HEK293T (cell line): ENCODE results near the gene DNAH10.
"Not testable (repeated sequence)": the region's sequence is repeated elsewhere in the genome, so short reads cannot be mapped to it uniquely, and the experiment has no call there.

Experiments used
- CTCF ChIA-PET: fragments of 350-600 bp; formaldehyde crosslinking; extraction: SDS; loops from one replicate; lab custom pipeline; 2021; ENCODE audit warnings: antibody characterized with exemption, inconsistent platforms; lab: Yijun Ruan, JAX
- POLR2A ChIA-PET: fragments of 350-600 bp; formaldehyde crosslinking; extraction: SDS; loops from one replicate; lab custom pipeline; 2020; ENCODE audit warnings: antibody characterized with exemption, inconsistent platforms; lab: Yijun Ruan, JAX
- DNase-seq: peaks from one replicate; pipeline ENCODE4 v3.0.0; 2012; ENCODE audit warnings: mixed read lengths; ENCODE audit errors: extremely low spot score
- ARNT ChIP-seq: fragments of 450-650 bp; IDR thresholded peaks from 2 replicates; pipeline ENCODE4 v1.6.1; 2017; ENCODE audit warnings: mild to moderate bottlenecking
- BHLHE40 ChIP-seq: fragments of 450-650 bp; IDR thresholded peaks from 2 replicates; pipeline ENCODE4 v1.6.1; 2016; ENCODE audit warnings: mild to moderate bottlenecking, moderate library complexity, borderline replicate concordance
- CTBP1 ChIP-seq: fragments of 450-650 bp; IDR thresholded peaks from 2 replicates; pipeline ENCODE4 v1.6.1; 2016; ENCODE audit warnings: borderline replicate concordance
- ELF4 ChIP-seq: fragments of 450-650 bp; IDR thresholded peaks from 2 replicates; pipeline ENCODE4 v1.6.1; 2017; ENCODE audit warnings: antibody characterized with exemption
- FOXA1 ChIP-seq: fragments of 450-650 bp; IDR thresholded peaks from 2 replicates; pipeline ENCODE4 v1.6.1; 2016; ENCODE audit warnings: mild to moderate bottlenecking
- FOXK2 ChIP-seq: fragments of 450-650 bp; IDR thresholded peaks from 2 replicates; pipeline ENCODE4 v1.6.1; 2016; ENCODE audit warnings: mild to moderate bottlenecking
- FOXM1 ChIP-seq: fragments of 450-650 bp; IDR thresholded peaks from 2 replicates; pipeline ENCODE4 v1.6.1; 2017; ENCODE audit warnings: mild to moderate bottlenecking, borderline replicate concordance
- HDGF ChIP-seq: fragments of 450-650 bp; IDR thresholded peaks from 2 replicates; pipeline ENCODE4 v1.6.1; 2017; ENCODE audit warnings: antibody characterized with exemption, borderline replicate concordance
- L3MBTL2 ChIP-seq: fragments of 450-650 bp; conservative IDR thresholded peaks from 2 replicates; pipeline ENCODE4 v1.6.1; 2016; ENCODE audit warnings: mild to moderate bottlenecking
- LEF1 ChIP-seq: fragments of 450-650 bp; IDR thresholded peaks from 2 replicates; pipeline ENCODE4 v1.6.1; 2017; ENCODE audit warnings: mild to moderate bottlenecking, borderline replicate concordance
- NFRKB ChIP-seq: fragments of 450-650 bp; IDR thresholded peaks from 2 replicates; pipeline ENCODE4 v1.6.1; 2016; ENCODE audit warnings: mild to moderate bottlenecking, moderate library complexity
- SP1 ChIP-seq: fragments of 450-650 bp; IDR thresholded peaks from 2 replicates; pipeline ENCODE4 v1.6.1; 2017
- SUZ12 ChIP-seq: fragments of 450-650 bp; IDR thresholded peaks from 2 replicates; pipeline ENCODE4 v1.6.1; 2016; ENCODE audit warnings: mild to moderate bottlenecking
- TARDBP ChIP-seq: fragments of 450-650 bp; IDR thresholded peaks from 2 replicates; pipeline ENCODE4 v1.6.1; 2016
- ZNF384 ChIP-seq: fragments of 450-650 bp; IDR thresholded peaks from 2 replicates; pipeline ENCODE4 v1.6.1; 2016
- TF ChIP-seq, protein P1 (sequence below): fragments of 450-650 bp; IDR thresholded peaks from 2 replicates; pipeline ENCODE4 v1.6.1; 2016

The DNAH10 gene

DNA sequence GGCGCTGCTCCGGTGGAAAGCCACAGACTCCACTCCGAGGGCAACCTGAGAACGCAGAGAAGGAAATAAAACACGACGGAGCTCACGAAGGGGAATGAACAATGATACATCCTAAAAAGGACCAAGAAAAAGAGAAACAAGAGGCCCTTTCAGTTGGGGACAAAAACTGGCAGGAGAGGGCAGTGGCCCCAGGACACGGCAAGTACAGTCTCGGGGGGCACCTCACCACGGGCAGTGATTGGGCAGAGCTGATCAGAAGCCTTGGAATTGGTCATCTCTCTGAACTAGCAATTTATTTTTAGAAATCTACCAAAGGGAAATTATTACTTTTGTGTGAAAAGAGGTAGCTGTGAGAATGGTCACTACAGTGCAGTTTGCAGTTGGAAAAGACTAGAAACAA is 182.6 kb downstream of the DNAH10 start:
- POLR2A ChIA-PET: no interaction called here
- CTCF ChIA-PET: no interaction called here
- DNase-seq: no peak
- TF ChIP-seq LEF1 (no peak), CTBP1 (no peak), FOXA1 (no peak), ARNT (no peak), SUZ12 (no peak), FOXM1 (no peak), ZNF384 (no peak), HDGF (no peak), L3MBTL2 (no peak), BHLHE40 (no peak), SP1 (no peak), TARDBP (no peak)
- TF ChIP-seq, protein P1, sequence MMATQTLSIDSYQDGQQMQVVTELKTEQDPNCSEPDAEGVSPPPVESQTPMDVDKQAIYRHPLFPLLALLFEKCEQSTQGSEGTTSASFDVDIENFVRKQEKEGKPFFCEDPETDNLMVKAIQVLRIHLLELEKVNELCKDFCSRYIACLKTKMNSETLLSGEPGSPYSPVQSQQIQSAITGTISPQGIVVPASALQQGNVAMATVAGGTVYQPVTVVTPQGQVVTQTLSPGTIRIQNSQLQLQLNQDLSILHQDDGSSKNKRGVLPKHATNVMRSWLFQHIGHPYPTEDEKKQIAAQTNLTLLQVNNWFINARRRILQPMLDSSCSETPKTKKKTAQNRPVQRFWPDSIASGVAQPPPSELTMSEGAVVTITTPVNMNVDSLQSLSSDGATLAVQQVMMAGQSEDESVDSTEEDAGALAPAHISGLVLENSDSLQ: no peak

DNA sequence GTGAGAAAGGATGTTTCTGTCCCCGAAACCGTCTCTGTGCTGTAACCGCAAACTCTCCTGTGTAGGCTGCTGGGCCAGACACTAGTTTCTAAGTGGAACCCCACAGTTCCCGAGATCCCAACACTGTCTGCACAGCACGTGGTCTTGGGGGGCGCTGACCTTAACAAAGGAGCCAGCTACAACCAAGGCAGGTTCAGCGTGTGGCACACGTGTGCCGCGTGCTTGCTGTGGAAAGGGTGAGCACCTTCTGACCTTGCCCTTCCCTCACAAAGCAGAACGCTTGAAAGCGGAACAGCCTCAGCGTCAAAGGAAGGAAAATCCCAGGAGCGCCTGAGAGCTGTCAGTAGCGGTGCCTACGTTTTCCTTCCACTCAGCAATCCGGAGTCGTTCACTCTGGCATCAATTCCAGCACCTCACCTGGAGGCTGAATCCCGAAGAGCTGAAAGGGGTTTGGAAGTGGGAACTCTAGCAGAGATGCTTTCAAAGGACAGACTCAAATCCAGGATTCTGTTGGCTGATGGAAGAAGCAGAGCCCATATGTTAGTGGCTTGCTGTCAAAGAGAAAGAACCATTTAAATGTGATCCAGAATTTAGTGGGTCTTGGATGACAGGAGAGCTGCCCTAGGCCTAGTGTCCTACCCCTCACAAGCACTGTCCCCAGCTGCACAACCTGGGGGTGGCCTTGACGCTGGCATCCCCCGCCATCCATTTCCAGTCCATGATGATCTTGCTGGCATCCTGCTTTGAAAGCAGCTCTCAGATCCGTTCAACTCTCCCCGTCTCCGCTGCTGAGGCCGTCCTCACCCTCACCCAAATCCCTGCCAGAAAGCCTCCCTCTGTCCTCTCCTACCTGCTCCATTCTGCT is 183.4 kb downstream of the DNAH10 start:
- DNase-seq: no peak
- TF ChIP-seq SP1 (no peak), ELF4 (no peak), SUZ12 (no peak)
- TF ChIP-seq, protein P1: no peak
- ChIA-PET POLR2A (no interaction called here), CTCF (no interaction called here)

DNA sequence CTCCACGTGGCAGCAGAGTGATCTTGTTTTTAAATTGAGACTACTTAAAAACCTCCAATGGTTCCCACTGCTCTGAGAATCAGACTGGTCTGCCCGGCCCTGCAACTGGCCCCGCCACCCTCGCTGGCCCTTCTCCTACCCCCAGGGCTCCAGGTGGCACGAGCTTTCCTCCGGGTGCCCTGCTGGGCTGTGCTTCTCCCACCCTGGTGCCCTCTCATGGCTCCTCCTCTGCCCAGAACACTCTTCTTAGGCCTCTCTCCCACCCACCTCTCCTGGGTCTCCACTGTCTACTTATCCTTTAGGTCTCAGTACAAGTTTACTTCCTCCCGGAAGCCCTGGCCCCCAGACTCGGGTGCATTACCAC is 184.0 kb downstream of the DNAH10 start:
- DNase-seq: no peak
- CTCF ChIA-PET: no interaction called here
- TF ChIP-seq LEF1 (no peak), ZNF384 (no peak), FOXK2 (no peak), FOXA1 (no peak), SP1 (no peak), HDGF (no peak), BHLHE40 (no peak), ARNT (no peak), NFRKB (no peak), ELF4 (no peak), CTBP1 (no peak), TARDBP (no peak), L3MBTL2 (no peak), SUZ12 (no peak), FOXM1 (no peak)
- TF ChIP-seq, protein P1: no peak
- POLR2A ChIA-PET: no interaction called here

DNA sequence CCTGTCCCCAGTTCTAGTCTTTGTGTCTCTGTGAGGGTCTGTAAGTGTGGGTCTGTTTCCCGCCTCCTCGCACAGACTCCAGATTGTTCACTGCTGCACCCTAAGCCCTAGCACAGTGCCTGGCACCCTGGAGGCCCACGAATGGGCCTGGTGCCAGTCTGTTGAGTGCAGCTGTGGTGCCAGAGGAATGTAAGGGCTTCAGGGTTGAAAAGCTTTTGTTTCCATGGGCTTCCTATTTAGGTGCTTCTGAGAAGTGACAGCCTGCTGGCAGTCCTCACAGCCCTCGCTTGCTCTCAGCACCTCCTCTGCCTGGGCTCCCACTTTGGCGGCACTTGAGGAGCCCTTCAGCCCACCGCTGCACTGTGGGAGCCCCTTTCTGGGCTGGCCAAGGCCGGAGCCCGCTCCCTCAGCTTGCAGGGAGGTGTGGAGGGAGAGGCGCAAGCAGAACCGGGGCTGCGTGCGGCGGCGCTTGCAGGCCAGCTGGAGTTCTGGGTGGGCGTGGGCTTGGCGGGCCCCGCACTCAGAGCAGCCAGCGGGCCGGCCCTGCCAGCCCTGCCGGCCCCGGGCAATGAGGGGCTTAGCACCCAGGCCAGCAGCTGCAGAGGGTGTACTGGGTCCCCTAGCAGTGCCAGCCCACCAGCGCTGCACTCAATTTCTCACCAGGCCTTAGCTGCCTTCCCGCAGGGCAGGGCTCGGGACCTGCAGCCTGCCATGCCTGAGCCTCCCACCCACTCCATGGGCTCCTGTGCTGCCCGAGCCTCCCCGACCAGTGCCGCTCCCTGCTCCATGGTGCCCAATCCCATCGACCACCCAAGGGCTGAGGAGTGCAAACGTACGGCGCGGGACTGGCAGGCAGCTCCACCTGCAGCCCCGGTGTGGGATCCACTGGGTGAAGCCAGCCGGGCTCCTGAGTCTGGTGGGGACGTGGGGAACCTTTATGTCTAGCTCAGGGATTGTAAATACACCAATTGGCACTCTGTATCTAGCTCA is 184.7 kb downstream of the DNAH10 start:
- DNase-seq, CTCF ChIA-PET, POLR2A ChIA-PET: not testable (repeated sequence)

DNA sequence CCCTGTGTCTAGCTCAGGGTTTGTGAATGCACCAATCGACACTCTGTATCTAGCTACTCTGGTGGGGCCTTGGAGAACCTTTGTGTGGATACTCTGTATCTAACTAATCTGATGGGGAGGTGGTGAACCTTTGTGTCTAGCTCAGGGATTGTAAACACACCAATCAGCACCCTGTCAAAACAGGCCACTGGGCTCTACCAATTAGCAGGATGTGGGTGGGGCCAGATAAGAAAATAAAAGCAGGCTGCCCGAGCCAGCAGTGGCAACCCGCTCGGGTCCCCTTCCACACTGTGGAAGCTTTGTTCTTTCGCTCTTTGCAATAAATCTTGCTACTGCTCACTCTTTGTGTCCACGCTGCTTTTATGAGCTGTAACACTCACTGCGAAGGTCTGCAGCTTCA is 185.4 kb downstream of the DNAH10 start:
- CTCF ChIA-PET, DNase-seq, POLR2A ChIA-PET: not testable (repeated sequence)

DNA sequence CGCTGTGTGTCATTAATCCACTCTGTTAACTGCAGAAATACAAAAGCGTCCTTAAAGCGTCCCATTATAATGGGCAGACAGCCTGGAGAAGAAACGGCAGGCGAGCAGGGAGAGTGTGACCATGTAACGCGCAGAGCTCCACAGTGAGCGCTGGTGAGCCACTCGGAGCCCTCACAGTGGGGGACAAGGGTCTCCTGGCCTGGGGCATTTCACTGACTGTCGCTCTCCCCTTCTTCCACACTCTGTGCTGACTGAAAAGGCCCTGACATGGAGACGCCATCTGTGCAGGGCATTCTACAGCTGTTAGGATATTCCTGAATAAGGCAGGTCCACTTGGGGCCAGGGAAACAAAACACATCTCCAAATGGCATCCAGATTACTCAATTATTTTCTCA is 186.3 kb downstream of the DNAH10 start:
- ChIA-PET CTCF (interaction anchor here (0.6 kb wide), 1 partner anchor 9 kb away, joined by 3 read pairs; no protein-coding TSS in a partner anchor), POLR2A (no interaction called here)
- DNase-seq: no peak
- no peak for TF ChIP-seq L3MBTL2
- no peak for TF ChIP-seq FOXM1
- no peak for TF ChIP-seq SUZ12
- no peak for TF ChIP-seq CTBP1
- no peak for TF ChIP-seq SP1
- no peak for TF ChIP-seq FOXA1
- no peak for TF ChIP-seq ELF4
- TF ChIP-seq LEF1: no peak
- TF ChIP-seq ZNF384: no peak
- TF ChIP-seq HDGF: no peak
- TF ChIP-seq, protein P1: no peak
- TF ChIP-seq ARNT: no peak
- no peak for TF ChIP-seq NFRKB
- TF ChIP-seq BHLHE40: no peak
- no peak for TF ChIP-seq TARDBP
